Ishikawa (cell line): ENCODE measurements around the gene PRG2.

Experiments
- CREB1 ChIP-seq: IDR thresholded peaks from 2 replicates; pipeline ENCODE4 v1.6.1; 2012; ENCODE audit warnings: low read depth
- MAX ChIP-seq: IDR thresholded peaks from 2 replicates; pipeline ENCODE4 v1.6.1; 2012
- RAD21 ChIP-seq: IDR thresholded peaks from 2 replicates; pipeline ENCODE4 v1.6.1; 2012; ENCODE audit warnings: low read depth
- REST ChIP-seq: IDR thresholded peaks from 2 replicates; pipeline ENCODE4 v1.6.1; 2012; ENCODE audit warnings: low read depth, mild to moderate bottlenecking
- YY1 ChIP-seq: IDR thresholded peaks from 2 replicates; pipeline ENCODE4 v1.6.1; 2012; ENCODE audit warnings: low read depth

GRCh38 chr11:57358991-57359390, 31.5 kb downstream of the PRG2 start:
- TF ChIP-seq CREB1, result no peak
- TF ChIP-seq YY1, result no peak
- TF ChIP-seq REST, result no peak
- TF ChIP-seq RAD21, result no peak
- TF ChIP-seq MAX, result no peak
